ENCODE data around the gene COMMD9. TPM values are rescaled to one million over a fixed set of nuclear protein-coding genes. Genes with fewer than 3 reads are reported as not detected.

COMMD9 gene
- total RNA-seq, 6 donors from 2014 or later, result 23.1 to 84.3 (median 49.9) TPM

GRCh38 chr11:36239636-36240035 is 49.6 kb downstream of the COMMD9 start:
- Histone ChIP-seq H3K36me3 (no peaks in the 10 kb centered on the region), H3K4me3 (no peak overlapping the region), H3K4me1 (no peaks in the 10 kb centered on the region), H3K27ac (no peak overlapping the region), H3K27me3 (no peaks in the 10 kb centered on the region), H3K9me3 (no peaks in the 10 kb centered on the region)
- ATAC-seq (ENCODE audit: low FRiP score in 2 of 2), result no peak
- no peak for DNase-seq
- WGBS, 2 donors, result 95% methylated on average over 2 to 3 of the region's 3 CpGs
- no peak for TF ChIP-seq POLR2A (IDR thresholded peaks at IDR 0.05)
- TF ChIP-seq CTCF (IDR thresholded peaks at IDR 0.05), result no peak
- TF ChIP-seq EP300 (IDR thresholded peaks at IDR 0.05), result no peak

GRCh38 chr11:36238881-36239280 is 50.3 kb downstream of the COMMD9 start:
- no peak overlapping the region for H3K4me3 ChIP-seq
- no peak for ATAC-seq (ENCODE audit: low FRiP score in 2 of 2)
- no peaks in the 10 kb centered on the region for H3K36me3 ChIP-seq
- H3K4me1 ChIP-seq, result no peaks in the 10 kb centered on the region
- H3K27me3 ChIP-seq, result no peaks in the 10 kb centered on the region
- 74 to 78% methylated on average over 1 of the region's 1 CpG for WGBS, 2 donors
- no peaks in the 10 kb centered on the region for H3K9me3 ChIP-seq
- no peak for DNase-seq
- no peak overlapping the region for H3K27ac ChIP-seq
- TF ChIP-seq CTCF (IDR thresholded peaks at IDR 0.05) (no peak), EP300 (IDR thresholded peaks at IDR 0.05) (no peak), POLR2AphosphoS5 (IDR thresholded peaks at IDR 0.05) (no peak), POLR2A (IDR thresholded peaks at IDR 0.05) (no peak)

DNA sequence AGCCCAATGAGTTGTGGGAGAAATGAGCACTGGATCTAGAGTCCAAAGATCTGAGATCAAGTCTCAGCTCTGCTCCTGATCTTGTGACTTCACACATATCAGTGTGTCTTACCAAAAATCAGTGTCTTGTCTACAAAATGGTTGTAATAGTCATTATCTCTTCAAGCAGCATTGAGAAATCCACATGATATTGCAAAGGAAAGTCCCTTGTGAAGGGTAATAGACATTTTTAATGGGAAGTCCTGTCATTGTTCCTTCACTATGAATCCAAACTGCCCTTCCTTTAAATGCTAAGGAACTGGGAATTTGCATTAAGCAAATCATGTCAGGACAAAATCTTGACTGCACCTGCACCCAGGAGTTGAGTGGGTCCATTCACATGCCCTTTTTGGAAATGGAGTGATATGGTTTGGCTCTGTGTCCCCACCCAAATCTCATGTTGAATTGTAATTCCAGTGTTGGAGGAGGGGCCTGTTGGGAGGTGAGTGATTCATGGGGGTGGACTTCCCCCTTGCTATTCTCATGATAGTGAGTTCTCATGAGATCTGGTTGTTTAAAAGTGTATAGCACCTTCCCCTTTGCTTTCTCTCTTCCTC is 51.1 kb downstream of the COMMD9 start:
- DNase-seq, result no peak
- H3K36me3 ChIP-seq, result no peaks in the 10 kb centered on the region

GRCh38 chr11:36237391-36237790 is 51.8 kb downstream of the COMMD9 start:
- H3K27ac ChIP-seq, result no peak overlapping the region
- no peaks in the 10 kb centered on the region for H3K36me3 ChIP-seq
- H3K4me1 ChIP-seq, result no peaks in the 10 kb centered on the region
- TF ChIP-seq CTCF (IDR thresholded peaks at IDR 0.05), result no peak
- no peak for TF ChIP-seq POLR2A (IDR thresholded peaks at IDR 0.05)
- TF ChIP-seq POLR2AphosphoS5 (IDR thresholded peaks at IDR 0.05), result no peak
- no peak for TF ChIP-seq EP300 (IDR thresholded peaks at IDR 0.05)
- H3K4me3 ChIP-seq, result no peak overlapping the region
- DNase-seq (no peak), ATAC-seq (ENCODE audit: low FRiP score in 2 of 2) (no peak)
- no peaks in the 10 kb centered on the region for H3K9me3 ChIP-seq
- no peaks in the 10 kb centered on the region for H3K27me3 ChIP-seq

More for the DNA sequence above, 51.1 kb downstream of the COMMD9 start:
- no peaks in the 10 kb centered on the region for H3K9me3 ChIP-seq
- no peak for ATAC-seq (ENCODE audit: low FRiP score in 2 of 2)
- no peaks in the 10 kb centered on the region for H3K27me3 ChIP-seq
- H3K27ac ChIP-seq, result no peak overlapping the region
- no peak overlapping the region for H3K4me3 ChIP-seq
- TF ChIP-seq POLR2A (IDR thresholded peaks at IDR 0.05), result no peak
- TF ChIP-seq CTCF (IDR thresholded peaks at IDR 0.05), result no peak
- TF ChIP-seq POLR2AphosphoS5 (IDR thresholded peaks at IDR 0.05), result no peak
- TF ChIP-seq EP300 (IDR thresholded peaks at IDR 0.05), result no peak
- H3K4me1 ChIP-seq, result no peaks in the 10 kb centered on the region

- no peaks in the 10 kb centered on the region for H3K36me3 ChIP-seq
- ATAC-seq (ENCODE audit: low FRiP score in 2 of 2) (no peak), DNase-seq (no peak)
- no peaks in the 10 kb centered on the region for H3K27me3 ChIP-seq
- TF ChIP-seq CTCF (IDR thresholded peaks at IDR 0.05) (no peak), EP300 (IDR thresholded peaks at IDR 0.05) (no peak), POLR2A (IDR thresholded peaks at IDR 0.05) (no peak)
- 93 to 97% methylated on average over 2 to 3 of the region's 3 CpGs for WGBS, 2 donors
- no peak overlapping the region for H3K27ac ChIP-seq
- H3K4me1 ChIP-seq, result no peaks in the 10 kb centered on the region
- H3K9me3 ChIP-seq, result no peaks in the 10 kb centered on the region
- no peak overlapping the region for H3K4me3 ChIP-seq
Measured at GRCh38 chr11:36235750-36236149, 53.5 kb downstream of the COMMD9 start.

All from upper lobe of left lung (tissue), 6 donors.